ENCODE measurements around the gene FAM216B. TPM values are rescaled to one million over a fixed set of nuclear protein-coding genes. Genes with fewer than 3 reads are reported as not detected.

FAM216B gene
- total RNA-seq, 2 experiments from 2014 or later, result not detected

- no peak for DNase-seq
- Mint-ChIP-seq H3K4me1 (peaks cover 3% of the 10 kb centered on the region), H3K27me3 (peaks cover 5% of the 10 kb centered on the region), H3K4me3 (no peak overlapping the region), H3K27ac (no peak overlapping the region), H3K9me3 (no peaks in the 10 kb centered on the region), H3K36me3 (no peaks in the 10 kb centered on the region)
Measured at GRCh38 chr13:42836930-42837690, 55.7 kb downstream of the FAM216B start.

Other genes with a start within 250 kb of the FAM216B start
- gene TNFSF11, start 207.4 kb upstream of the FAM216B start, total RNA-seq, result 1 to 10 TPM; 6.4 to 7.5 TPM
- gene EPSTI1, start 210.7 kb downstream of the FAM216B start, total RNA-seq, result 10 to 100 TPM; 21.5 to 23.2 TPM
- gene DNAJC15, start 242.0 kb downstream of the FAM216B start, total RNA-seq, result 10 to 100 TPM; 13.6 to 13.9 TPM